Skeletal muscle satellite cell (primary cell): ENCODE data around the gene PAK5.

Experiments
- H3K27me3 ChIP-seq: 2 replicates; pipeline ENCODE4 v1.7.0; 2013; ENCODE audit warnings: low read length; ENCODE audit not compliant: control insufficient read depth, insufficient read depth
- H3K36me3 ChIP-seq: 2 replicates; pipeline ENCODE4 v1.7.0; 2013; ENCODE audit warnings: mild to moderate bottlenecking, control low read depth, low read length; ENCODE audit not compliant: insufficient read depth
- H3K4me1 ChIP-seq: 2 replicates; pipeline ENCODE4 v1.7.0; 2013; ENCODE audit warnings: low read length; ENCODE audit not compliant: control insufficient read depth, insufficient read depth
- H3K4me2 ChIP-seq: 2 replicates; pipeline ENCODE4 v1.7.0; 2013; ENCODE audit warnings: mild to moderate bottlenecking, low read length
- H3K4me3 ChIP-seq: 2 replicates; pipeline ENCODE4 v1.7.0; 2013; ENCODE audit warnings: low read length
- H3K9ac ChIP-seq: 2 replicates; pipeline ENCODE4 v1.7.0; 2013; ENCODE audit warnings: mild to moderate bottlenecking, low read depth, low read length, moderate library complexity
- H3K9me3 ChIP-seq: replicated peaks from 2 replicates; pipeline ENCODE4 v1.7.0; 2013; ENCODE audit warnings: mild to moderate bottlenecking, control low read depth, low read length

PAK5 gene

GRCh38 chr20:9490631-9491030 lies 348.2 kb downstream of the PAK5 start:
- no peak overlapping the region for H3K9ac ChIP-seq
- peaks cover 9% of the 10 kb centered on the region for H3K27me3 ChIP-seq
- H3K4me2 ChIP-seq = no peak overlapping the region
- no peak overlapping the region for H3K4me3 ChIP-seq
- H3K9me3 ChIP-seq = no peaks in the 10 kb centered on the region
- no peaks in the 10 kb centered on the region for H3K36me3 ChIP-seq
- H3K4me1 ChIP-seq = peaks cover 28% of the 10 kb centered on the region

GRCh38 chr20:9490161-9490560 lies 348.7 kb downstream of the PAK5 start:
- peaks cover 28% of the 10 kb centered on the region for H3K4me1 ChIP-seq
- no peaks in the 10 kb centered on the region for H3K9me3 ChIP-seq
- H3K4me2 ChIP-seq = no peak overlapping the region
- no peaks in the 10 kb centered on the region for H3K36me3 ChIP-seq
- H3K27me3 ChIP-seq = peaks cover 7% of the 10 kb centered on the region
- H3K4me3 ChIP-seq = no peak overlapping the region
- no peak overlapping the region for H3K9ac ChIP-seq

GRCh38 chr20:9488063-9488462 lies 350.8 kb downstream of the PAK5 start:
- no peak overlapping the region for H3K9ac ChIP-seq
- peaks cover 26% of the 10 kb centered on the region for H3K4me1 ChIP-seq

More at GRCh38 chr20:9488063-9488462, 350.8 kb downstream of the PAK5 start:
- Histone ChIP-seq H3K9me3 (no peaks in the 10 kb centered on the region), H3K27me3 (no peaks in the 10 kb centered on the region), H3K4me3 (no peak overlapping the region), H3K4me2 (no peak overlapping the region), H3K36me3 (no peaks in the 10 kb centered on the region)
